DND-41 (cell line): ENCODE data around the gene CCDC83.

ENCODE experiments used
- ATAC-seq: fragments of 200-7000 bp; cut with Tn5 transposase; 3 replicates; pipeline ENCODE4 v1.9.1; 2021; ENCODE audit warnings: low read depth; ENCODE audit not compliant: insufficient read depth
- DNase-seq: peaks from one replicate; pipeline ENCODE4 v3.0.0-alpha.2; 2020
- H2AFZ ChIP-seq: 2 replicates; pipeline ENCODE4 v1.6.0; 2012; ENCODE audit warnings: low read depth, low read length
- H3K27ac ChIP-seq: 2 replicates; pipeline ENCODE4 v1.5.1; 2012; ENCODE audit warnings: low read length, inconsistent platforms
- H3K27me3 ChIP-seq: fragments of 200-600 bp; sonication (generic); 2 replicates; pipeline ENCODE4 v1.6.0; 2012; ENCODE audit warnings: low read length, mild to moderate bottlenecking, inconsistent platforms; ENCODE audit not compliant: insufficient read depth, poor library complexity
- H3K36me3 ChIP-seq: 2 replicates; pipeline ENCODE4 v1.5.1; 2012; ENCODE audit warnings: low read length, inconsistent platforms; ENCODE audit not compliant: insufficient read depth
- H3K4me1 ChIP-seq: 2 replicates; pipeline ENCODE4 v1.5.1; 2012; ENCODE audit warnings: mild to moderate bottlenecking, low read length; ENCODE audit not compliant: insufficient read depth
- H3K4me2 ChIP-seq: 2 replicates; pipeline ENCODE4 v1.6.0; 2012; ENCODE audit warnings: mild to moderate bottlenecking, moderate library complexity, low read length, inconsistent platforms; ENCODE audit not compliant: insufficient read depth
- H3K4me3 ChIP-seq, 2 experiments: fragments of 200-600 bp in 1 of 2; shearing (Covaris generic) in 1 of 2; 2 replicates each; pipeline ENCODE4 v1.5.1; 2012 to 2016; ENCODE audit warnings: inconsistent platforms in 2 of 2, low read length in 2 of 2, mild to moderate bottlenecking in 2 of 2, low read depth in 1 of 2, moderate library complexity in 1 of 2
- H3K79me2 ChIP-seq: 2 replicates; pipeline ENCODE4 v1.6.0; 2012; ENCODE audit warnings: low read length, inconsistent platforms; ENCODE audit not compliant: insufficient read depth
- H3K9ac ChIP-seq: 2 replicates; pipeline ENCODE4 v1.6.0; 2012; ENCODE audit warnings: low read depth, mild to moderate bottlenecking, inconsistent platforms, low read length, moderate library complexity
- H3K9me3 ChIP-seq: 2 replicates; pipeline ENCODE4 v1.5.1; 2012; ENCODE audit warnings: low read length, moderate library complexity, mild to moderate bottlenecking, inconsistent platforms; ENCODE audit not compliant: insufficient read depth, severe bottlenecking
- H4K20me1 ChIP-seq: 2 replicates; pipeline ENCODE4 v1.6.0; 2012; ENCODE audit warnings: low read length; ENCODE audit not compliant: insufficient read depth
- CTCF ChIP-seq: IDR thresholded peaks from 2 replicates; pipeline ENCODE4 v1.5.1; 2012; ENCODE audit warnings: borderline replicate concordance, low read length, moderate library complexity, mild to moderate bottlenecking; ENCODE audit not compliant: poor library complexity, severe bottlenecking; ENCODE audit errors: extremely low read depth
- EZH2 ChIP-seq: IDR thresholded peaks from 3 replicates; pipeline ENCODE4 v1.6.1; 2012; ENCODE audit warnings: borderline replicate concordance, low read depth, mild to moderate bottlenecking, moderate library complexity, low read length, inconsistent platforms; ENCODE audit not compliant: severe bottlenecking

The CCDC83 gene

GRCh38 chr11:85947431-85948272 lies 92.5 kb downstream of the CCDC83 start:
- DNase-seq: no peak

GRCh38 chr11:85948884-85949283 lies 93.7 kb downstream of the CCDC83 start:
- TF ChIP-seq CTCF: no peak
- TF ChIP-seq EZH2: no peak
- Histone ChIP-seq H4K20me1 (no peaks in the 10 kb centered on the region), H3K27me3 (no peaks in the 10 kb centered on the region), H3K9me3 (peaks cover 15% of the 10 kb centered on the region), H3K4me3 (no peak overlapping the region), H3K4me1 (no peaks in the 10 kb centered on the region), H3K27ac (no peak overlapping the region), H3K79me2 (no peaks in the 10 kb centered on the region), H2AFZ (no peak overlapping the region), H3K9ac (no peak overlapping the region), H3K36me3 (peaks cover 2% of the 10 kb centered on the region; the same call in 1 of the 2 replicates), H3K4me2 (no peak overlapping the region)
- no peak for ATAC-seq
- DNase-seq: no peak

More at GRCh38 chr11:85947431-85948272, 92.5 kb downstream of the CCDC83 start:
- H3K4me1 ChIP-seq: no peaks in the 10 kb centered on the region
- H3K4me3 ChIP-seq: no peak overlapping the region
- no peak overlapping the region for H3K27ac ChIP-seq
- no peaks in the 10 kb centered on the region for H3K27me3 ChIP-seq
- H3K79me2 ChIP-seq: no peaks in the 10 kb centered on the region
- H2AFZ ChIP-seq: no peak overlapping the region
- no peak overlapping the region for H3K9ac ChIP-seq
- TF ChIP-seq CTCF (no peak), EZH2 (no peak)
- H3K4me2 ChIP-seq: no peak overlapping the region
- H4K20me1 ChIP-seq: no peaks in the 10 kb centered on the region
- H3K36me3 ChIP-seq: no peaks in the 10 kb centered on the region
- ATAC-seq: no peak
- H3K9me3 ChIP-seq: peaks cover 17% of the 10 kb centered on the region

DNA sequence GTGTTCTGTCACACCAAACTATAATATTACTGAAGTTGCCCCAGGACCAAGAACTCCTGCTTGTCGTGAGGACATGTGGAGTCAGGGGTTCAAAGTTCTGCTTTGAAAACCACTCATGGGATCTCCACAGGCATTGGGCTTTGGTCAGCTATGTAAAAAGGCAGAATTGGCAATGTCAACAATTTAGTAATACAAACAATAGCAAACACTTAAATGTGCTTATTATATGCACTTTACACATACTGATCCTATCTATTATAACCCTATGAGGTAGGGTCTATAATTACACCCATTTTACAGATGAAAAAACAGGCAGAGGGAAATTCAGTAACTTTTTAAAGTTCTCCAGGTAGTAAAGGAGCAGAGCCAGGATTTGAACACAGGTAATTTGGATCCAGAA lies 94.6 kb downstream of the CCDC83 start:
- no peak overlapping the region for H3K4me2 ChIP-seq
- no peak for TF ChIP-seq EZH2
- no peak for TF ChIP-seq CTCF

More for the DNA sequence above, 94.6 kb downstream of the CCDC83 start:
- no peaks in the 10 kb centered on the region for H3K27me3 ChIP-seq
- ATAC-seq (no peak), DNase-seq (no peak)
- H3K4me3 ChIP-seq: no peak overlapping the region
- no peaks in the 10 kb centered on the region for H3K79me2 ChIP-seq
- H4K20me1 ChIP-seq: no peaks in the 10 kb centered on the region
- H3K9me3 ChIP-seq: peaks cover 10% of the 10 kb centered on the region
- H2AFZ ChIP-seq: no peak overlapping the region
- no peak overlapping the region for H3K9ac ChIP-seq
- H3K4me1 ChIP-seq: no peaks in the 10 kb centered on the region
- H3K36me3 ChIP-seq: peaks cover 8% of the 10 kb centered on the region; the same call in 1 of the 2 replicates
- no peak overlapping the region for H3K27ac ChIP-seq
